Osteocyte (in vitro differentiated cells): ENCODE results near the gene ABCC1. TPM values are rescaled to one million over a fixed set of nuclear protein-coding genes. Genes with fewer than 3 reads are reported as not detected.

Source experiments
- DNase-seq: peaks from one replicate; pipeline ENCODE4 v3.0.0; 2021; ENCODE audit warnings: mixed read lengths; ENCODE audit not compliant: unreplicated experiment; ENCODE audit errors: extremely low spot score
- H3K27ac Mint-ChIP-seq: one replicate; pipeline ENCODE4 v1.8.0; 2021; ENCODE audit warnings: mild to moderate bottlenecking, mixed read lengths; ENCODE audit not compliant: unreplicated experiment
- H3K27me3 Mint-ChIP-seq: one replicate; pipeline ENCODE4 v1.8.0; 2021; ENCODE audit warnings: mixed read lengths; ENCODE audit not compliant: unreplicated experiment
- H3K36me3 Mint-ChIP-seq: one replicate; pipeline ENCODE4 v1.8.0; 2021; ENCODE audit warnings: mixed read lengths; ENCODE audit not compliant: unreplicated experiment
- H3K4me1 Mint-ChIP-seq: one replicate; pipeline ENCODE4 v1.8.0; 2021; ENCODE audit warnings: mixed read lengths; ENCODE audit not compliant: unreplicated experiment
- H3K4me3 Mint-ChIP-seq: one replicate; pipeline ENCODE4 v1.8.0; 2021; ENCODE audit warnings: mild to moderate bottlenecking, moderate library complexity, mixed read lengths; ENCODE audit not compliant: unreplicated experiment
- H3K9me3 Mint-ChIP-seq: one replicate; pipeline ENCODE4 v1.8.0; 2021; ENCODE audit warnings: mixed read lengths; ENCODE audit not compliant: unreplicated experiment
- total RNA-seq: library from RNA; stranded (reverse); gene quantifications from 2 replicates; pipeline ENCODE4 v1.2.1, GENCODE V29; 2021
- TF ChIP-seq, protein P1 (sequence below): fragments of 200-600 bp; sonication (generic); IDR thresholded peaks from 2 replicates; pipeline ENCODE4 v1.5.0; 2021; ENCODE audit warnings: antibody characterized with exemption, mild to moderate bottlenecking, moderate library complexity

ABCC1 gene
- total RNA-seq, 1 donor from 2014 or later = 256 TPM

DNA sequence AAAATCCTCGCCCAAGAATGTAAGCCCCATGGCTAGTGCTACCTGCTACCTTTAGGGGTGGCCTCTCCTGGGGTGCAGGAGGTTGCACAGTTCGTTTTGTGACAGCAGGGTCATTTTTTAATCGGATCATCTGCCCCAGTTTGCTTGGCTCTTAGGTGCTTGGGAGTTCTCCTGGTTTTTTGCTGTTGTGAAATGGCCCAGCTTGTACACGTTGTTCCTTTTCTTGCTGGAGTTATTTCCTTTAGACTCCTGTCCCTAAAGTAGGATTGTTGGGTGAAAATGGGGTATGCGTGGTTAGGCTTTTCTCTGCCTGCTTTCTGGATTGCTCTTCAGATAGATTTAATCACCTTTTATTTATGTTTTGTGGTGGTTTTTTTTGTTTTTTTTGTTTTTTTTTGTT lies 25.8 kb downstream of the ABCC1 start:
- Mint-ChIP-seq H3K4me3 (no peak overlapping the region), H3K4me1 (peaks cover 79% of the 10 kb centered on the region), H3K36me3 (peaks cover 35% of the 10 kb centered on the region), H3K27me3 (no peaks in the 10 kb centered on the region), H3K9me3 (peaks cover 12% of the 10 kb centered on the region), H3K27ac (peak overlapping the region; percentile 85)
- DNase-seq = no peak
- TF ChIP-seq, protein P1, sequence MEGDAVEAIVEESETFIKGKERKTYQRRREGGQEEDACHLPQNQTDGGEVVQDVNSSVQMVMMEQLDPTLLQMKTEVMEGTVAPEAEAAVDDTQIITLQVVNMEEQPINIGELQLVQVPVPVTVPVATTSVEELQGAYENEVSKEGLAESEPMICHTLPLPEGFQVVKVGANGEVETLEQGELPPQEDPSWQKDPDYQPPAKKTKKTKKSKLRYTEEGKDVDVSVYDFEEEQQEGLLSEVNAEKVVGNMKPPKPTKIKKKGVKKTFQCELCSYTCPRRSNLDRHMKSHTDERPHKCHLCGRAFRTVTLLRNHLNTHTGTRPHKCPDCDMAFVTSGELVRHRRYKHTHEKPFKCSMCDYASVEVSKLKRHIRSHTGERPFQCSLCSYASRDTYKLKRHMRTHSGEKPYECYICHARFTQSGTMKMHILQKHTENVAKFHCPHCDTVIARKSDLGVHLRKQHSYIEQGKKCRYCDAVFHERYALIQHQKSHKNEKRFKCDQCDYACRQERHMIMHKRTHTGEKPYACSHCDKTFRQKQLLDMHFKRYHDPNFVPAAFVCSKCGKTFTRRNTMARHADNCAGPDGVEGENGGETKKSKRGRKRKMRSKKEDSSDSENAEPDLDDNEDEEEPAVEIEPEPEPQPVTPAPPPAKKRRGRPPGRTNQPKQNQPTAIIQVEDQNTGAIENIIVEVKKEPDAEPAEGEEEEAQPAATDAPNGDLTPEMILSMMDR = no peak

DNA sequence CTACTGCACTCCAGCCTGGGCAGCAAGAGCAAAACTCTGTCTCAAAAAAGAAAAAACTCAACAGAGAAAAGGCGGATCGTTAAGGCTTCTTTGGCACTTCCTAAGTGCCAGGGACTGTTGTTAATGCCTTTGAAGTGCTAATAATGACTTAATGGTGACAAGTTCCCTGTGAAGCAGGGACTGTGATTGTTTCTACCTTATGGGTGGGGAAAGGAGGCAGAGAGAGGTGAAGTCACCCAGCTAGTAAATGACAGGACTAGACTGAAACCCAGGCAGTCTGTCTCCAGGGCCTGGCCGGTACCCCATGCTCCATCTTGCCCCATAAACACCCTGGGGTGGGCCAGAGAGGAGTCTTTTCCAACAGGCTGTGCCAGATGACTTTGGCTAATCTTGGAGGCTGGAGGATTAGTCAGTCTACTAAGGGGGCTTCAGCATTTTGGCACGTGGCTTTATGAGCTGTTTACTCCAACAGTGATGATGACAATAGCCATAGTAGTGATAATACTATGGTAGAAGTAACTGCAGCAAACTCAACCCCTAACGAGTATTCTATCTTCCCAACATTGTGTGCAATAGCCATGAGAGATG lies 26.9 kb downstream of the ABCC1 start:
- DNase-seq = no peak
- Mint-ChIP-seq H3K4me1 (peaks cover 86% of the 10 kb centered on the region), H3K27ac (peak overlapping the region; percentile 85), H3K27me3 (no peaks in the 10 kb centered on the region), H3K4me3 (no peak overlapping the region), H3K9me3 (peaks cover 12% of the 10 kb centered on the region), H3K36me3 (peaks cover 37% of the 10 kb centered on the region)
- TF ChIP-seq, protein P1 = no peak

DNA sequence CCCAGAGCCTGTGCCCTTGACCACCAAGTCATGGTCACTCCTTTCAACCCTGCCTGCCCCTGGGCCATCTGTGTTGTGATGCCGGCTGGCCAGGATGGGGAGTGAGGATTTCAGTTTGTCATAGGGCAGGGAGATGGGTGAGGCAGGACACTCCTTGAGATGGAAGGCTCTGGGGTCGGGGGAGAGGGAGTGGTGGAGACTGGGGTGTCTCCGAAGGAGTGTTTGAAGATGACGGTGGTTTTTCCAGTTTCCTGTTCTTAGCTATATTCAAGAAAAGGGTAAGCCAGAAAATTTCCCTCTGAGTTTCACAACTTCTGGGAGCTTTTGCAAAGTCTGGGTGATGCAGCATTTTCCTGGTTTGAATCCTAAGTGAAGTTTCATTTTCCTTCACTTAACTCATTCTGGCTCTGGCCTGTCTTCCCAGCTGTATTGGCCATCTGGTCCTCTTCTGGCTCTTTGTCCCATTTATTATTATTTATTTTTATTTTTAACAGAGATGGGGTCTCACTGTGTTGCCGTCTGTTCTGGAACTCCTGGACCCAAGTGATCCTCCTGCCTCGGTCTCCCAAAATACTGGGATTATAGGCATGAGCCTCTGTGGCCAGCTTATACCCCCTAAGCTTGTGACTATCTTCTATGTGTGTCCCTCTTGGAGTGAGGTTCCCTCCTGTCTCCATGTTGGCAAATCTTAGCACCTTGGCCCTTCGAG lies 27.7 kb downstream of the ABCC1 start:
- Mint-ChIP-seq H3K27ac (peak overlapping the region; percentile 85), H3K36me3 (peaks cover 39% of the 10 kb centered on the region), H3K27me3 (no peaks in the 10 kb centered on the region), H3K4me1 (peaks cover 87% of the 10 kb centered on the region), H3K4me3 (no peak overlapping the region), H3K9me3 (peaks cover 9% of the 10 kb centered on the region)
- no peak for DNase-seq
- TF ChIP-seq, protein P1 = no peak

DNA sequence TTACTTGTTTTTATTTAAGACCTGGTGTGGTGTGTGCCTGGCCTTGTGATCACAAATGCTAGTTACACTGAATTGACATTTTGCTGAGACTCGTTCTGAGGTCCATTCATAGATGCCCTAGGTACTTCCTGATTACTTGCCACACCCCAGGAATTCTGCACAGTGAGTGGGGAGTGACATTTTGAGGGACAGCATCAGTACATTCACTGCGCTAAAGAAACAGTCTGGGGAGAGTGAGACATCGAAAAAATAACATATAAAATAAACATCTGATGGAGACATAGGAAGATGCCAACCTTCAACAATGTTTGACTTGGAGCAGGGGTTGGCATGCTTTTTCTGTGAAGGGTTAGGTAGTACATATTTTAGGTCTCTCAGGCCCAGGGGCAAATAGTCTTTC lies 30.4 kb downstream of the ABCC1 start:
- Mint-ChIP-seq H3K36me3 (peaks cover 32% of the 10 kb centered on the region), H3K4me3 (peak overlapping the region; percentile 4), H3K27ac (peak overlapping the region; percentile 92), H3K4me1 (peaks cover 89% of the 10 kb centered on the region), H3K27me3 (no peaks in the 10 kb centered on the region), H3K9me3 (peaks cover 4% of the 10 kb centered on the region)
- no peak for DNase-seq
- TF ChIP-seq, protein P1 = no peak

DNA sequence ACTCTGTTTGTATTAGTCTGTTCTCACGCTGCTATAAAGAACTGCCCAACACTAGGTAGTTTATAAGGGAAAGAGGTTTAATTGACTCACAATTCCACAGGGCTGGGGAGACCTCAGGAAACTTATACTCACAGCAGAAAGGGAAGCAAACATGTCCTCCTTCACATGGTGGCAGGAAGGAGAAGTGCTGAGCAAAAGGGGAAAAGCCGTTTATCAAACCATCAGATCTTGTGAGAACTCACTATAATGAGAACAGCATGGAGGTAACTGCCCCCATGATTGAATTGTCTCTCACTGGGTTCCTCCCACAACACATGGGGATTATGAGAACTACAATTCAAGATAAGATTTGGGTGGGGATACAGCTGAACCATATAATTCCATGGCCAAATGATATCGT lies 30.9 kb downstream of the ABCC1 start:
- Mint-ChIP-seq H3K4me3 (peak overlapping the region; percentile 32), H3K4me1 (peaks cover 89% of the 10 kb centered on the region), H3K9me3 (peaks cover 4% of the 10 kb centered on the region), H3K27ac (peak overlapping the region; percentile 92), H3K27me3 (no peaks in the 10 kb centered on the region), H3K36me3 (peaks cover 32% of the 10 kb centered on the region)
- TF ChIP-seq, protein P1 = no peak
- no peak for DNase-seq
